ENCODE results near the gene LPCAT1. TPM values are rescaled to one million over a fixed set of nuclear protein-coding genes. Genes with fewer than 3 reads are reported as not detected.
A peak's percentile ranks its signal among the peaks of the same experiment; 100 is the strongest.

LPCAT1 gene
- total RNA-seq, 2 donors from 2014 or later = 17.1 to 27.3 TPM

DNA sequence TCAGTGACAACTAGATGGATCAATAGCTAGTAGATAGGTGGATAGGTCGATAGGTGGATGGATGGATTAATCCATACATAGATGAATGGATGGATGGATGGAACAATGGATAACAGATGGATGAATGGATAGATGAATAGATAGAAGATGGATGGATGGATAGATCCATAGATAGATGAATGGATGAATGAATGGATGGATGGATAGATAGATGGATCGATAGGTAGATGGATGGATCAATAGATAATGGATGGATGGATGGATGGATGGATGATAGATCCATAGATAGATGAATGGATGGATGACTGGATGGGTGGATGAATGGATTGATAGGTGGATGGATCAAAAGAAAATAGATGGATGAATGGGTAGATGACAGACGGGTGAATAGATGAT, 83.7 kb downstream of the LPCAT1 start:
- TF ChIP-seq, protein P1, sequence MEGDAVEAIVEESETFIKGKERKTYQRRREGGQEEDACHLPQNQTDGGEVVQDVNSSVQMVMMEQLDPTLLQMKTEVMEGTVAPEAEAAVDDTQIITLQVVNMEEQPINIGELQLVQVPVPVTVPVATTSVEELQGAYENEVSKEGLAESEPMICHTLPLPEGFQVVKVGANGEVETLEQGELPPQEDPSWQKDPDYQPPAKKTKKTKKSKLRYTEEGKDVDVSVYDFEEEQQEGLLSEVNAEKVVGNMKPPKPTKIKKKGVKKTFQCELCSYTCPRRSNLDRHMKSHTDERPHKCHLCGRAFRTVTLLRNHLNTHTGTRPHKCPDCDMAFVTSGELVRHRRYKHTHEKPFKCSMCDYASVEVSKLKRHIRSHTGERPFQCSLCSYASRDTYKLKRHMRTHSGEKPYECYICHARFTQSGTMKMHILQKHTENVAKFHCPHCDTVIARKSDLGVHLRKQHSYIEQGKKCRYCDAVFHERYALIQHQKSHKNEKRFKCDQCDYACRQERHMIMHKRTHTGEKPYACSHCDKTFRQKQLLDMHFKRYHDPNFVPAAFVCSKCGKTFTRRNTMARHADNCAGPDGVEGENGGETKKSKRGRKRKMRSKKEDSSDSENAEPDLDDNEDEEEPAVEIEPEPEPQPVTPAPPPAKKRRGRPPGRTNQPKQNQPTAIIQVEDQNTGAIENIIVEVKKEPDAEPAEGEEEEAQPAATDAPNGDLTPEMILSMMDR (IDR thresholded peaks at IDR 0.05) = no peak
- intact Hi-C loops (cut with DNase I) = no loop called here
- H3K4me3 ChIP-seq = no peak overlapping the region

DNA sequence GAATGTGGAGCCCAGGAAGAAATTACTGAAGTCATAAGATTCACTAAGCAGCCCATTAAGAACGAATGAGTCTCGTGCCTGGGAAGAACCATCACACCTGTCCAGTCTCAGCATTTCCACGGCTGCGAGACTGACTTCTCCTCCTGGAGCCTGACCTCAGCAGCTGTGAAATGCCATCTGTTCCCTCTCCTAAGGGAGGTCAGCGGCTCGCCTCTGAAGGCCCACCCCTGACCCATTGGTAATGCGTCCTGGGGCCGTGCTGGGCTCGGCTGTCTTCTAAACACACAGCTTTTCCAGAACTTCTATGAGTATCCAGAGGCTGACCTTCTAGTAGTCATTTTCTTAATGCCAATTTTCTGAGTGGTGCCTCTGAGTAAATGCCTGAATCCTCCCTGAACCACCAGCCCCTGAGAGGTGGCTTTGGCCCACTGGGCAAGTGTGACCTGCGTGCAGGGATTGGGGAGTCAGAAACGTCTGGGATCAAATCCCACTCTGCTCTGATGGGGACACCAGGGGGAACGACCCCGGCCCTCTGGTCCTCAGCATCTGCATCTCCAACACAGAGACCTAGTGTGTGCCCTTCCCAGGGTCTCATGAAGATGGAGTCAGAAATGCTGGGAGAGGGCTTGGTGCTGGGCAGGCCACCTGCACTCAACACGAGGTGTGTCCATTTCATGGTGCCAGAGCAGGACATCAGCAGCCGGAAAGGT, 84.2 kb downstream of the LPCAT1 start:
- DNase-seq = no peak
- H3K9me3 ChIP-seq = no peaks in the 10 kb centered on the region
- H3K36me3 ChIP-seq = no peaks in the 10 kb centered on the region
- H3K4me1 ChIP-seq = no peaks in the 10 kb centered on the region
- H3K9ac ChIP-seq (ENCODE audit: low read depth in 2 of 2, low read length in 2 of 2) = no peak overlapping the region
- H3K4me3 ChIP-seq = no peak overlapping the region
- no peak overlapping the region for H3K27ac ChIP-seq
- H3K27me3 ChIP-seq = peaks cover 17% of the 10 kb centered on the region
- intact Hi-C loops (cut with DNase I) = no loop called here
- TF ChIP-seq, protein P1 (IDR thresholded peaks at IDR 0.05) = no peak

More for the DNA sequence above, 83.7 kb downstream of the LPCAT1 start:
- no peaks in the 10 kb centered on the region for H3K9me3 ChIP-seq
- no peaks in the 10 kb centered on the region for H3K4me1 ChIP-seq
- DNase-seq = no peak
- H3K36me3 ChIP-seq = no peaks in the 10 kb centered on the region
- H3K27ac ChIP-seq = no peak overlapping the region
- peaks cover 22% of the 10 kb centered on the region for H3K27me3 ChIP-seq
- no peak overlapping the region for H3K9ac ChIP-seq (ENCODE audit: low read depth in 2 of 2, low read length in 2 of 2)

DNA sequence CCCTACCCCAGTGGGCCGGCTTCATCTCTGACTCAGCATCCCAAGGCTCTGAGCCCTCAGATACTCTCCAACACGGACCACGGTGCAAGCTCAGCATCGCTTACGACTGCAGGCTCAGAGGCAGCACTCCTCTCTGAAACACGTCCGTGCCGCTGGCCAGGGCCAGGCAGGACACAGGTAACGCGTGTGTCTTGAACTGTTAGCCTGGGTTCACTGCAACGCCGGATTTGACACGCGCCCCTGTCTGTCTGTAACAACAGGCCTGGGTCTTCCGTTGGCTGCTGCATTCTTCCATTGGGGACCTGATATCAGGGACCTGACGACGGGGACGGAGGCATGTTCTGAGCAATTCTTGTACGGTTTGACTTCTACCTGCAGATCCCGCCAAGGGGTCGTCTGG, 84.9 kb downstream of the LPCAT1 start:
- no peak overlapping the region for H3K27ac ChIP-seq
- peaks cover 10% of the 10 kb centered on the region for H3K27me3 ChIP-seq
- H3K4me3 ChIP-seq = no peak overlapping the region
- H3K36me3 ChIP-seq = no peaks in the 10 kb centered on the region
- intact Hi-C loops (cut with DNase I) = no loop called here
- TF ChIP-seq, protein P1 (IDR thresholded peaks at IDR 0.05) = no peak
- no peak for DNase-seq
- H3K9me3 ChIP-seq = no peaks in the 10 kb centered on the region
- H3K4me1 ChIP-seq = no peaks in the 10 kb centered on the region
- no peak overlapping the region for H3K9ac ChIP-seq (ENCODE audit: low read depth in 2 of 2, low read length in 2 of 2)

DNA sequence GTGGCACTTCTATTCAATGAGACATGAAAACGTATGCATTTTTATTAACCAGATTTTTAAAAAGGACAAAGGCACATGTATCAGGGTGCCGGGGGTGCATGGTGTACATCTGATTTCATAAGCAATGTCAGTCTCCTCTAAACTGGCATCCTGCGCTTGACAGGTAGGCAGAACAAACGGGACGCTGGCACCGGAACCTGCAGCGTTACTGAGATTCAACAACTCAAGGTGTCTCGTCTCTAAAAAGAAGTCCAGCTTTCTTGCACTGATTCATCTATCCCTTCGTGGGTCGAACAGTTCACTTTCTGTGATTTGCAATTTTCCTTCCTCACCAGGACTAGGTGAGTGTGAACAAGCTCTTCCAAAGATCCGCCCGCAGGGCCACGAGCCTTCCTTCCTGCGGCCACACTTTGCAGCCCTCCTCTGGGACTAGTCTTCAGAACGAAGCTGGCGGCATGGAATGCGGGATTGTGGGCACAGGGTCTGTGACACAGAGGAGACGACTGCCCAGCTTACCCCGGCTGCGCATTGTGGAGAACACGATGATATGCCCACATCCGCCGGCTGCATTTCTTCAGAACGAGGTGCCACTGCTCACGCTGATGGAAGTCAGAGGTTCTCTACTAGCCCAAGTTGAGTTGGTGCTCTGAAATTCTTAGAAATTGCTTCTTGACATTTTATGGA, 85.7 kb downstream of the LPCAT1 start:
- DNase-seq = no peak
- no peaks in the 10 kb centered on the region for H3K9me3 ChIP-seq
- intact Hi-C loops (cut with DNase I) = no loop called here
- TF ChIP-seq, protein P1 (IDR thresholded peaks at IDR 0.05) = no peak
- H3K4me1 ChIP-seq = no peaks in the 10 kb centered on the region
- peaks cover 1% of the 10 kb centered on the region for H3K27me3 ChIP-seq
- H3K9ac ChIP-seq (ENCODE audit: low read depth in 2 of 2, low read length in 2 of 2) = no peak overlapping the region
- no peak overlapping the region for H3K27ac ChIP-seq
- no peak overlapping the region for H3K4me3 ChIP-seq
- H3K36me3 ChIP-seq = no peaks in the 10 kb centered on the region

DNA sequence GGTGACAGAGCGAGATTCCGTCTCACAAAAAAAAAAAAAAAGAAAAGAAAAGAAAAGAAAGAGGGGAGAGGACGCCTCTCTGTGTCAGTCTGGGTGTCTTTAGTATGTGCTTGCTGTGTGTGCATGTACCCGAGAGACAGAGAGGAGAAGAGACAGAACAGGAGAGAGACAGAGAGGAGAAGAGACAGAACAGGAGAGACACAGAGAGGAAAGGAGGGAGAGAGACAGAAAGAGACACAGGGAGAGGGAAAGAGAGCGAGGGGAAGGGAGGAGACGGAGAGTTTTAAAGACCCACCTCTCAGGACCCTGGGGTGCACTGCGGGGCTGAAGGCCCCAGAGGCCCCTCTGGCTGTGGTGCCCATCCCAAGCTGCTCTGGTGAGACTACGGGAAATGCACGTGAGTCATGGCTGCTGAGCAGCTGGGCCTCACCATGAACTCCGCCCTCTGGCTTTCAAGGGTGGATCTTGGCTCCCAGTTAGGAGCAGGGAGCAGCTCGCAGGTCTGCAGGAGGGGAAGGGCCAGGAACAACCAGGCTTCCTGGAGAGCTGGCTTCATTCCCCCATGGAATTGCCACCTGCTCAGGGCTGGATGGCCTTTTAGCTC, 86.4 kb downstream of the LPCAT1 start:
- H3K9ac ChIP-seq (ENCODE audit: low read depth in 2 of 2, low read length in 2 of 2) = no peak overlapping the region
- intact Hi-C loops (cut with DNase I) = no loop called here
- H3K9me3 ChIP-seq = no peaks in the 10 kb centered on the region
- no peak overlapping the region for H3K4me3 ChIP-seq
- H3K4me1 ChIP-seq = no peaks in the 10 kb centered on the region
- DNase-seq = peak; percentile 41
- no peak overlapping the region for H3K27ac ChIP-seq
- H3K36me3 ChIP-seq = no peaks in the 10 kb centered on the region
- TF ChIP-seq, protein P1 (IDR thresholded peaks at IDR 0.05) = no peak
- H3K27me3 ChIP-seq = no peaks in the 10 kb centered on the region
